HEK293 (cell line): ENCODE data around the gene ECE1.

Experiments
- CTCF ChIA-PET: fragments of 350-600 bp; formaldehyde crosslinking; extraction: SDS; loops from one replicate; lab custom pipeline; 2021; ENCODE audit warnings: antibody characterized with exemption; lab: Yijun Ruan, JAX
- POLR2A ChIA-PET: fragments of 300-600 bp; formaldehyde crosslinking; extraction: SDS; loops from one replicate; lab custom pipeline; 2020; ENCODE audit warnings: antibody characterized with exemption, inconsistent platforms; lab: Yijun Ruan, JAX
- H3K27ac ChIP-seq: fragments of 200-500 bp; sonication (Bioruptor generic); 2 replicates; pipeline ENCODE4 v1.5.1; 2014; ENCODE audit warnings: low read depth, low read length, control low read depth, inconsistent platforms; ENCODE audit errors: extremely low read depth
- H3K36me3 ChIP-seq, 2 experiments: fragments of 200-500 bp in 1 of 2; sonication (Bioruptor generic) in 1 of 2; 1 replicate in 1 of 2; 2 replicates in 1 of 2; pipeline ENCODE4 v1.5.1; 2014 to 2017; ENCODE audit warnings: inconsistent platforms in 2 of 2, low read length in 2 of 2; ENCODE audit not compliant: control insufficient read depth in 2 of 2, insufficient read depth in 1 of 2
- H3K4me1 ChIP-seq: fragments of 200-500 bp; sonication (Bioruptor generic); 2 replicates; pipeline ENCODE4 v1.5.1; 2014; ENCODE audit warnings: mild to moderate bottlenecking, low read length, inconsistent platforms; ENCODE audit not compliant: control insufficient read depth, insufficient read depth
- H3K4me3 ChIP-seq: 2 replicates; pipeline ENCODE4 v1.5.1; 2011; ENCODE audit warnings: low read depth, mild to moderate bottlenecking, control low read depth, low read length, moderate library complexity
- H3K9me3 ChIP-seq: fragments of 200-500 bp; sonication (Bioruptor generic); 2 replicates; pipeline ENCODE4 v1.5.1; 2014; ENCODE audit warnings: low read depth, low read length, inconsistent platforms; ENCODE audit not compliant: control insufficient read depth, insufficient read depth
- HIC1 ChIP-seq: fragments of 450-650 bp; formaldehyde crosslinking; IDR thresholded peaks from 2 replicates; pipeline ENCODE4 v1.5.1; 2016; ENCODE audit warnings: missing biosample characterization, missing genetic modification characterization
- KLF16 ChIP-seq: fragments of 450-650 bp; formaldehyde crosslinking; IDR thresholded peaks from 2 replicates; pipeline ENCODE4 v1.5.1; 2017; ENCODE audit warnings: missing biosample characterization, missing genetic modification characterization
- KLF7 ChIP-seq: fragments of 450-650 bp; formaldehyde crosslinking; IDR thresholded peaks from 2 replicates; pipeline ENCODE4 v1.5.1; 2016; ENCODE audit warnings: missing biosample characterization, missing genetic modification characterization, borderline replicate concordance
- KLF9 ChIP-seq: fragments of 450-650 bp; formaldehyde crosslinking; IDR thresholded peaks from 2 replicates; pipeline ENCODE4 v1.5.1; 2016; ENCODE audit warnings: missing biosample characterization, missing genetic modification characterization, low read depth
- PRDM4 ChIP-seq: fragments of 450-650 bp; formaldehyde crosslinking; IDR thresholded peaks from 2 replicates; pipeline ENCODE4 v1.5.1; 2017; ENCODE audit warnings: missing biosample characterization, missing genetic modification characterization
- REST ChIP-seq: fragments of 450-650 bp; formaldehyde crosslinking; IDR thresholded peaks from 2 replicates; pipeline ENCODE4 v1.5.1; 2016; ENCODE audit warnings: missing biosample characterization, missing genetic modification characterization
- TRIM28 ChIP-seq: IDR thresholded peaks from 2 replicates; pipeline ENCODE4 v1.6.1; 2011; ENCODE audit warnings: low read length, control low read depth, borderline replicate concordance
- ZBTB21 ChIP-seq: fragments of 450-650 bp; formaldehyde crosslinking; IDR thresholded peaks from 2 replicates; pipeline ENCODE4 v1.5.1; 2017; ENCODE audit warnings: missing biosample characterization, missing genetic modification characterization
- ZBTB6 ChIP-seq: fragments of 450-650 bp; formaldehyde crosslinking; IDR thresholded peaks from 2 replicates; pipeline ENCODE4 v1.5.1; 2017; ENCODE audit warnings: missing biosample characterization, missing genetic modification characterization
- ZBTB7A ChIP-seq: fragments of 450-650 bp; formaldehyde crosslinking; IDR thresholded peaks from 2 replicates; pipeline ENCODE4 v1.5.1; 2016; ENCODE audit warnings: low read depth, missing biosample characterization, missing genetic modification characterization
- ZNF266 ChIP-seq: fragments of 450-650 bp; formaldehyde crosslinking; IDR thresholded peaks from 2 replicates; pipeline ENCODE4 v1.5.1; 2016; ENCODE audit warnings: missing biosample characterization, missing genetic modification characterization, low read depth
- ZNF394 ChIP-seq: fragments of 450-650 bp; formaldehyde crosslinking; IDR thresholded peaks from 2 replicates; pipeline ENCODE4 v1.5.1; 2016; ENCODE audit warnings: missing biosample characterization, missing genetic modification characterization, mild to moderate bottlenecking, moderate library complexity, borderline replicate concordance
- ZNF623 ChIP-seq: fragments of 450-650 bp; formaldehyde crosslinking; IDR thresholded peaks from 2 replicates; pipeline ENCODE4 v1.5.1; 2016; ENCODE audit warnings: missing biosample characterization, missing genetic modification characterization
- ZNF629 ChIP-seq: fragments of 450-650 bp; formaldehyde crosslinking; IDR thresholded peaks from 2 replicates; pipeline ENCODE4 v1.5.1; 2017; ENCODE audit warnings: missing biosample characterization, missing genetic modification characterization
- ZNF654 ChIP-seq: fragments of 450-650 bp; formaldehyde crosslinking; IDR thresholded peaks from 2 replicates; pipeline ENCODE4 v1.5.1; 2016; ENCODE audit warnings: low read depth, missing biosample characterization, missing genetic modification characterization
- ZNF768 ChIP-seq: fragments of 450-650 bp; formaldehyde crosslinking; IDR thresholded peaks from 2 replicates; pipeline ENCODE4 v1.5.1; 2018; ENCODE audit warnings: missing biosample characterization, mild to moderate bottlenecking, missing genetic modification characterization
- ZNF777 ChIP-seq: fragments of 450-650 bp; formaldehyde crosslinking; IDR thresholded peaks from 2 replicates; pipeline ENCODE4 v1.5.1; 2017; ENCODE audit warnings: missing biosample characterization, missing genetic modification characterization, borderline replicate concordance

ECE1 gene

GRCh38 chr1:21329209-21329844 lies 39.1 kb upstream of the ECE1 start:
- Histone ChIP-seq H3K4me1 (peaks cover 20% of the 10 kb centered on the region), H3K9me3 (no peaks in the 10 kb centered on the region), H3K27ac (no peak overlapping the region), H3K4me3 (no peak overlapping the region), H3K36me3 (no peaks in the 10 kb centered on the region)
- ChIA-PET POLR2A (interaction anchor here (0.7 to 0.8 kb wide), 3 partner anchors 16 to 1077 kb away, joined by 3 to 9 read pairs (median 8); no protein-coding TSS in a partner anchor), CTCF (no interaction called here)
- TF ChIP-seq KLF9 (tag by site-specific recombination) (peak; percentile 41; the same call in 1 of the 2 replicates), ZNF768 (no peak)

GRCh38 chr1:21327566-21328323 lies 37.5 kb upstream of the ECE1 start:
- Histone ChIP-seq H3K27ac (no peak overlapping the region), H3K4me3 (no peak overlapping the region), H3K4me1 (peaks cover 28% of the 10 kb centered on the region), H3K36me3 (no peaks in the 10 kb centered on the region), H3K9me3 (no peaks in the 10 kb centered on the region)
- ChIA-PET POLR2A (interaction anchor here (0.5 to 0.7 kb wide), 2 partner anchors 17 to 105 kb away, joined by 3 to 4 read pairs; no protein-coding TSS in a partner anchor), CTCF (interaction anchor here (0.7 to 1.6 kb wide), 2 partner anchors 73 to 111 kb away, joined by 3 to 4 read pairs; no protein-coding TSS in a partner anchor)
- TF ChIP-seq ZNF623 (peak; percentile 99), ZNF629 (no peak), ZNF654 (tag by site-specific recombination) (no peak), KLF7 (tag by site-specific recombination) (no peak), REST (tag by site-specific recombination) (no peak), HIC1 (tag by site-specific recombination) (no peak), TRIM28 (no peak)

GRCh38 chr1:21326861-21327344 lies 36.6 kb upstream of the ECE1 start:
- ChIA-PET CTCF (interaction anchor here (0.7 to 7.4 kb wide), 5 partner anchors 10 to 110 kb away, joined by 3 to 79 read pairs (median 4); no protein-coding TSS in a partner anchor), POLR2A (interaction anchor here (0.7 kb wide), 1 partner anchor 18 kb away, joined by 3 read pairs; no protein-coding TSS in a partner anchor)
- Histone ChIP-seq H3K4me1 (peaks cover 29% of the 10 kb centered on the region), H3K36me3 (no peaks in the 10 kb centered on the region), H3K4me3 (no peak overlapping the region), H3K9me3 (no peaks in the 10 kb centered on the region), H3K27ac (no peak overlapping the region)
- TF ChIP-seq ZNF266 (no peak), ZNF777 (tag by site-specific recombination) (no peak), ZBTB7A (tag by site-specific recombination) (no peak), PRDM4 (peak; percentile 70; the same call in 1 of the 2 replicates), ZNF394 (tag by site-specific recombination) (no peak), ZBTB6 (tag by site-specific recombination) (peak; percentile 80), KLF16 (tag by site-specific recombination) (no peak), ZBTB21 (tag by site-specific recombination) (no peak)
